ENCODE results near the gene STX5.

GRCh38 chr11:62796281-62796680 lies 35.6 kb downstream of the STX5 start:
- no peak for TF ChIP-seq CTCF (IDR thresholded peaks at IDR 0.05)
- TF ChIP-seq EZH2 (IDR thresholded peaks at IDR 0.05): no peak
- no peak for TF ChIP-seq EZH2phosphoT487 (IDR thresholded peaks at IDR 0.05)
